ENCODE results near the gene GPR146. TPM values are rescaled to one million over a fixed set of nuclear protein-coding genes. Genes with fewer than 3 reads are reported as not detected.

GPR146 gene
- total and polyA plus RNA-seq, 2 donors (not counting 1 experiment from before 2014, with no cell fraction given) = 2.2 to 3.3 TPM

DNA sequence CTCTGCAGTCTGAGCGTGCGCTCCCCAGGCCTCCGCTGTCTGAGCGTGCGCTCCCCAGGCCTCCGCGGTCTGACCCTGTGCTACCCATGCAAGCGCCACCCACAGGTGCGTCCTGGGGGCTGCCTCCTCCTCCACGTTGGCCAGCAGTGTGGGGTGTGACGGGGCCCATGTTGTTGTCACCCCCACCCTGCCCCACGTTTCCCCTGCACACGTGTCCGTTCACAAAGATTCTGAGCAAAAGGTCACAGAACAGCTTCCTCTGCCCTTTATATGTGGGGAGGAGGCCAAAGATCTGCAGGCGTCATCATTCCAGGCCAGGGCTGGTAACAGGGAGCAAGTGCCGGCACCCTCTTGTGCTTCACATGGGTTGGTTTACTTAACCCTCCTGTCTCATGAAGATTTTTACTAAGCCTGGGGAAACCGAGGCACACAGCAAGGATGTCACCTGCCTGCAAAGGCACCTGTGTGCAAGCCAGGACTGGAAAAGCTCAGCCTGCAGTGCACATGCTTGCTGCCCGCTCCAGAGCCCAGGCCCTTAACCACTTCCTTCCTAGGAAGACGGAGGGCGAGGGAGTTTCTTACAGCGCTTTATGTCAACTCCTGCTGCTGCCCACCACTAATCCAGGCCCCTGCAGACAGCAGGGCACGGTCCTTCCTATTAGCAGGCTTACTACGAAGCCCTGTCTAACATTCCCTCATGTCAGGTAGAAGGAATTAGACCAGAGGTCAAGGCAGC lies 4.8 kb downstream of the GPR146 start:
- H3K36me3 ChIP-seq (ENCODE audit: control insufficient read depth, insufficient read depth, low read length) = no peaks in the 10 kb centered on the region
- DNase-seq (ENCODE audit: low read depth in 2 of 2) = no peak
- no peaks in the 10 kb centered on the region for H3K4me1 ChIP-seq (ENCODE audit: control insufficient read depth, extremely low read depth, insufficient read depth, low read length)
- H4K20me1 ChIP-seq (ENCODE audit: control insufficient read depth, extremely low read depth, insufficient read depth, low read length) = no peaks in the 10 kb centered on the region
- TF ChIP-seq, protein P1, sequence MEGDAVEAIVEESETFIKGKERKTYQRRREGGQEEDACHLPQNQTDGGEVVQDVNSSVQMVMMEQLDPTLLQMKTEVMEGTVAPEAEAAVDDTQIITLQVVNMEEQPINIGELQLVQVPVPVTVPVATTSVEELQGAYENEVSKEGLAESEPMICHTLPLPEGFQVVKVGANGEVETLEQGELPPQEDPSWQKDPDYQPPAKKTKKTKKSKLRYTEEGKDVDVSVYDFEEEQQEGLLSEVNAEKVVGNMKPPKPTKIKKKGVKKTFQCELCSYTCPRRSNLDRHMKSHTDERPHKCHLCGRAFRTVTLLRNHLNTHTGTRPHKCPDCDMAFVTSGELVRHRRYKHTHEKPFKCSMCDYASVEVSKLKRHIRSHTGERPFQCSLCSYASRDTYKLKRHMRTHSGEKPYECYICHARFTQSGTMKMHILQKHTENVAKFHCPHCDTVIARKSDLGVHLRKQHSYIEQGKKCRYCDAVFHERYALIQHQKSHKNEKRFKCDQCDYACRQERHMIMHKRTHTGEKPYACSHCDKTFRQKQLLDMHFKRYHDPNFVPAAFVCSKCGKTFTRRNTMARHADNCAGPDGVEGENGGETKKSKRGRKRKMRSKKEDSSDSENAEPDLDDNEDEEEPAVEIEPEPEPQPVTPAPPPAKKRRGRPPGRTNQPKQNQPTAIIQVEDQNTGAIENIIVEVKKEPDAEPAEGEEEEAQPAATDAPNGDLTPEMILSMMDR (conservative IDR thresholded peaks at IDR 0.05 in 1 of 2, IDR thresholded peaks at IDR 0.05 in 1 of 2; ENCODE audit: low read depth in 1 of 2, low read length in 2 of 2) = no peak
- TF ChIP-seq EZH2 (IDR thresholded peaks at IDR 0.05; ENCODE audit: low read length, missing control alignments) = no peak
- no peak overlapping the region for H2AFZ ChIP-seq (ENCODE audit: low read length)
- H3K4me2 ChIP-seq (ENCODE audit: extremely low read depth, insufficient read depth, low read length) = no peak overlapping the region
- H3K9ac ChIP-seq (ENCODE audit: insufficient read depth, low read length) = no peak overlapping the region
- no peaks in the 10 kb centered on the region for H3K79me2 ChIP-seq (ENCODE audit: control insufficient read depth, insufficient read depth, low read length)
- no peak overlapping the region for H3K27ac ChIP-seq (ENCODE audit: insufficient read depth, low read length)
- no peaks in the 10 kb centered on the region for H3K27me3 ChIP-seq (ENCODE audit: control insufficient read depth, insufficient read depth, low read length)
- no peak overlapping the region for H3K4me3 ChIP-seq (replicated peaks in 1 of 4; ENCODE audit: control extremely low read depth in 1 of 4, insufficient read depth in 1 of 4, low read depth in 3 of 4, low read length in 4 of 4)
- H3K9me3 ChIP-seq (ENCODE audit: control insufficient read depth, insufficient read depth, low read depth, low read length) = no peaks in the 10 kb centered on the region

DNA sequence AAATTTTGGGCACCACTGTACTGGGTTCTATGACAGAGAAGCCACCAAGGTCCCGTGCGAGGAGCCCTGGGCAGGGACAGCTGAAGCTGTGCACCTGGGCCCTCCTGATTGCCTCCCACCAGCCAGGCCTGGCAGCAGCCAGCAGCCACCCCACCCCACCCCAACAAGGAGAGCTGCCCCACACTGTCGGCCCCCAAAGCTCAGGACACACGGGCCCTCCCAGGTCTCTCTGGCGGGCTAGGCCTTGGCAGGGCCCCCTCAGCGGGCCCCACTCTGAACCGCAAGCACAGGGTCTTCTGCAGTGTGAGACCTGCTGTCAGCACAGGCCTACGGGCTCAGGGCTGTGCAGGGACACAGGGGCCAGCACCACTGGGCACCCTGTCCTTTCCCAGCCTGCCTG lies 5.5 kb downstream of the GPR146 start:
- no peaks in the 10 kb centered on the region for H3K27me3 ChIP-seq (ENCODE audit: control insufficient read depth, insufficient read depth, low read length)
- H3K79me2 ChIP-seq (ENCODE audit: control insufficient read depth, insufficient read depth, low read length) = no peaks in the 10 kb centered on the region
- no peaks in the 10 kb centered on the region for H3K9me3 ChIP-seq (ENCODE audit: control insufficient read depth, insufficient read depth, low read depth, low read length)
- DNase-seq (ENCODE audit: low read depth in 2 of 2) = no peak
- TF ChIP-seq, protein P1 (conservative IDR thresholded peaks at IDR 0.05 in 1 of 2, IDR thresholded peaks at IDR 0.05 in 1 of 2; ENCODE audit: low read depth in 1 of 2, low read length in 2 of 2) = no peak
- H3K36me3 ChIP-seq (ENCODE audit: control insufficient read depth, insufficient read depth, low read length) = no peaks in the 10 kb centered on the region
- no peak overlapping the region for H2AFZ ChIP-seq (ENCODE audit: low read length)
- H3K4me2 ChIP-seq (ENCODE audit: extremely low read depth, insufficient read depth, low read length) = no peak overlapping the region
- no peak overlapping the region for H3K4me3 ChIP-seq (replicated peaks in 1 of 4; ENCODE audit: control extremely low read depth in 1 of 4, insufficient read depth in 1 of 4, low read depth in 3 of 4, low read length in 4 of 4)
- no peak overlapping the region for H3K27ac ChIP-seq (ENCODE audit: insufficient read depth, low read length)
- no peaks in the 10 kb centered on the region for H3K4me1 ChIP-seq (ENCODE audit: control insufficient read depth, extremely low read depth, insufficient read depth, low read length)
- H4K20me1 ChIP-seq (ENCODE audit: control insufficient read depth, extremely low read depth, insufficient read depth, low read length) = no peaks in the 10 kb centered on the region
- H3K9ac ChIP-seq (ENCODE audit: insufficient read depth, low read length) = no peak overlapping the region

DNA sequence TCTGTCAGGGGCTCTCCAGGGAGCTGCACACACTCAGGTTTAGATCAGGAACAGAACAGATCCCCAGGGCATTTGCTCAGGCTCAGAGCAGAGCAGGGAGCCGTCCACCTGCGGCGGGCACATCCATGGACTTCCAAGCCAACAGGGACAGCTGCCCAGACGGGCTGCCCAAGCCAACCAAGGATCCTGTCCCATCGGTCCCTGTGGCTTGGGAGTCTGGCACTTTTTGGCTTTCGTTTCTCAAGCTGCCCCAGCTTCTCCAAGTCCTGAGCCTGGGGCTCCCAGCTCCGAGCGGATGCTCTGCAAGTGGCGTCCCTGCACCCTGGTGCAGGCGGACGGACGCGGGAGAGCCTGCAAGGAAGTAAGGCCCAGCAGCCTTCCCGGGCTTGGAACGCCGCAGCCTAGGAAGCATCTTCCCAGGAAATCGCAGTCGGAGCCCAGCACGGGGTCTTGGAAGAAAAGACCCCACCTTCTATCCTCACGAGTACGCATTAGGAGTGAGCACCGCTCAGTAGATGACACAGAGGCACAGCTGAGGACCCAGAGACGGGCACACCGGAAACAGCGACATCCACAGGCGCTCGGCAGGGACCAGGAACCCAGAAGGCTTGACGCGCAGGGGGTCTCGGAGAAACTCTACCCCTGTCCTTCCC lies 6.0 kb downstream of the GPR146 start:
- no peaks in the 10 kb centered on the region for H4K20me1 ChIP-seq (ENCODE audit: control insufficient read depth, extremely low read depth, insufficient read depth, low read length)
- H3K79me2 ChIP-seq (ENCODE audit: control insufficient read depth, insufficient read depth, low read length) = no peaks in the 10 kb centered on the region
- no peak overlapping the region for H2AFZ ChIP-seq (ENCODE audit: low read length)
- H3K27ac ChIP-seq (ENCODE audit: insufficient read depth, low read length) = no peak overlapping the region
- TF ChIP-seq, protein P1 (conservative IDR thresholded peaks at IDR 0.05 in 1 of 2, IDR thresholded peaks at IDR 0.05 in 1 of 2; ENCODE audit: low read depth in 1 of 2, low read length in 2 of 2) = no peak
- no peak for TF ChIP-seq EZH2 (IDR thresholded peaks at IDR 0.05; ENCODE audit: low read length, missing control alignments)
- no peak overlapping the region for H3K9ac ChIP-seq (ENCODE audit: insufficient read depth, low read length)
- H3K9me3 ChIP-seq (ENCODE audit: control insufficient read depth, insufficient read depth, low read depth, low read length) = no peaks in the 10 kb centered on the region
- no peak overlapping the region for H3K4me2 ChIP-seq (ENCODE audit: extremely low read depth, insufficient read depth, low read length)
- no peaks in the 10 kb centered on the region for H3K27me3 ChIP-seq (ENCODE audit: control insufficient read depth, insufficient read depth, low read length)
- H3K36me3 ChIP-seq (ENCODE audit: control insufficient read depth, insufficient read depth, low read length) = no peaks in the 10 kb centered on the region
- H3K4me3 ChIP-seq (replicated peaks in 1 of 4; ENCODE audit: control extremely low read depth in 1 of 4, insufficient read depth in 1 of 4, low read depth in 3 of 4, low read length in 4 of 4) = no peak overlapping the region
- no peak for DNase-seq (ENCODE audit: low read depth in 2 of 2)
- no peaks in the 10 kb centered on the region for H3K4me1 ChIP-seq (ENCODE audit: control insufficient read depth, extremely low read depth, insufficient read depth, low read length)
